HG03175 (cell line): ENCODE results near the gene BTBD7.

Source experiments
- ATAC-seq: cut with Tn5 transposase; IDR thresholded peaks from one replicate; pipeline ENCODE4 v1.9.1; 2021; ENCODE audit warnings: mild to moderate bottlenecking, moderate library complexity; ENCODE audit not compliant: unreplicated experiment

BTBD7 gene

DNA sequence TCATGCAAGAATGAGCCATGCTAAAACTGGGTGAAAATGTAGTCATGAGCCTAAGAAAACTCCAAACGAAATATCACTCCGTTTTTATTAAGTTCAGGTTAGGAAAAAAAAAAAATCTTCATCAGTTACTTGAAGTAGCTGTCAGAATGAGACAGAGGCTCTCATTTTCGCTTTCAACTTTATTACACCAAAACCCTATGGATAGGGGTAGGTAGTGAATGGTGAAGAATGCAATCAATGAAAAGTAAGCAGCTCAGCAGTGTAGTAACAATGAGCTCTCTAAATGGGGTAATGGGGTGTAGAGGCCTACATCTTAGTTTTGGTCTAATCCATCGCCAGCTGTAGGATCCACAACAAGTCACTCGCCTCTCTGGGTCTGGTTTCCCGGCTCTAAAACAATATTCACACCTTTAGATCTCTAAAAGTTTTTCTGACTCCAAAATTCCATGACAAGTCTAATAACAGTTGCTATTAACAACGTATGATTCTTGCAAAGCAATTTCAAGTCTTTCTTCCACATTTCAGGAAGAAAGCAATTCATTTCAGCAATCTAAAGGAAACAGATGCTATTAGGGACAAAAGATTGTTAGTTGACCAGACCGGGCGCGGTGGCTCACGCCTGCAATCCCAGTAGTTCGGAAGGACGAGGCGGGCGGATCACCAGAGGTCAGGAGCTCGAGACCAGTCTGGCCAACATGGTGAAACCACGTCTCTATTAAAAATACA lies 1.7 kb downstream of the BTBD7 start:
- ATAC-seq: no peak

DNA sequence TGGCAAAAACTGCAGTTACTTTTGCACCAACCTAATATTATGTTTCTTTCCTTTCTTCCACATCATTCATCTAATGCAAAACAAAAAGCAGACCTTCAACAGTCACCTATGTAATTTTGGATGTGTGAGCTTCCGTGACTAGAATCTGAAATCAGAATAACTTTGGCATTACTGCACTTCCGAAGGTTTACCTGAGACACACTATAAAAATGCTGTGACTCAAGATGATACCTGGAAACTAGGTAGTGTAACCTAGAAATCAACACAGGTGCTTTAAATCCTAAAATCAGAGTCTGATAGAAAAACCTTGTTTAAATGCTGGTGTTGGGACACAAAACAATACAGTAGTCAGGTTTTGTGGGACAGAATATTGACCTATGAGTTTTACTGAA lies 2.2 kb downstream of the BTBD7 start:
- ATAC-seq: no peak

DNA sequence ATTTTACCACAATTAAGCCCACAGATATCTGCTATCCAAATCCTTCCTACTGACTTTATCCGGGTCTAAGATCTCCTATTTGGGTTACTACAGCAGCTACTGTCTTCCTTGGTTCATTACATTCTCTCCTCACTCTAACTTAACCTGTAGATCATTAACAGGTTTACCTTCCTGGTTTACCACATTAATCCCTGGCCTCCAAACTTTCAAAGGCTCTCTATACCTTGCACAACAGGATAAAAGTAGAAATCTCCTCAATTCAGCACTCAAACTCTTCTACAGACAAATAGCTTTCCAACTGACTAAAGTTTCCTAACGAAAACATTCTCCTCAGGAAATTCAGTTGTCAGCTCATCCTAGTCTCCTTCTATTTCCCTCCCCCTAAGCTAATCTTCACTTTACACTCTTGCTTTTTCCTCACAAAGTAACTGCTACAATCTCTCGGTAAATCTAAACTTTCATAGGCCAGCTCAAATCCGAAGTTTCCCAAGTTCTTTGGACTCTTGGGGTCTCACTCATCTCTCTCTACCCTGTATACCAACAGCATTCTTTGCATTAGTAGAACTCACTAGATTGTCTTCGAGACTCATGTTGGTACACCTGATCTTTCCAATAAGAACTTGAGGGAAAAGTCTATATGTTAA lies 2.7 kb downstream of the BTBD7 start:
- no peak for ATAC-seq

DNA sequence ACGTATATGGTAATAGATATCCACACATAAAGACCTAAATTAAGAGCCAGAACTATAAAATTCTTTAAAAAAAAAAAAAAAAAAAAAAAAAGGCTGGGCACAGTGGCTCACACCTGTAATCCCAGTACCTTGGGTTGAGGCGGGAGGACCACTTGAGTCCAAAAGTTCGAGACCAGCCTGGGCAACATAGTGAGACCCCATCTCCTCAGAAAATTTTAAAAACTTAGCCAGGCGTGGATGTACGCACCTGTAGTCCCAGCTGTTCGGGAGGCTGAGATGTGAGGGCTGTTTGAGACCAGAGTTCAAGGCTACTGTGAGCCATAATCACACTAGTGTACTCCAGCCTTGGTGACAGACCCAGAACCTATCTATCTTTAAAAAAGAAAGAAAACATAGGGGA lies 4.3 kb downstream of the BTBD7 start:
- ATAC-seq: no peak

DNA sequence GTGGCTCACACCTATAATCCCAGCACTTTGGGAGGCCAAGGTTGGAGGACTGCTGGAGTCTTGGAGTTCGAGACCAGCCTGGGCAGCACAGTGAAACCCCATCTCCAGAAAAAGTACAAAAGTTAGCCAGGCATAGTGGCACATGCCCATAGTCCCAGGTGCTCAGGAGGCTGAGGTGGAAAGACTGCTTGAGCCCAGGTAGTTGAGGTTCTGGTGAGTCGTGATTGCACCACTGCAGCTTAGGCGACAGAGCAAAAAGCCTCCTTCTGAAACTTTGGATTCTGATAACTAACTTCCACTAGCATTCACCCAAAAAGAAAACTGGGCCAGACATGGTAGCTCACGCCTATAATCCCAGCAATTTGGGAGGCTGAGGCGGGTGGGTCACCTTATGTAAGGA lies 6.6 kb downstream of the BTBD7 start:
- no peak for ATAC-seq

DNA sequence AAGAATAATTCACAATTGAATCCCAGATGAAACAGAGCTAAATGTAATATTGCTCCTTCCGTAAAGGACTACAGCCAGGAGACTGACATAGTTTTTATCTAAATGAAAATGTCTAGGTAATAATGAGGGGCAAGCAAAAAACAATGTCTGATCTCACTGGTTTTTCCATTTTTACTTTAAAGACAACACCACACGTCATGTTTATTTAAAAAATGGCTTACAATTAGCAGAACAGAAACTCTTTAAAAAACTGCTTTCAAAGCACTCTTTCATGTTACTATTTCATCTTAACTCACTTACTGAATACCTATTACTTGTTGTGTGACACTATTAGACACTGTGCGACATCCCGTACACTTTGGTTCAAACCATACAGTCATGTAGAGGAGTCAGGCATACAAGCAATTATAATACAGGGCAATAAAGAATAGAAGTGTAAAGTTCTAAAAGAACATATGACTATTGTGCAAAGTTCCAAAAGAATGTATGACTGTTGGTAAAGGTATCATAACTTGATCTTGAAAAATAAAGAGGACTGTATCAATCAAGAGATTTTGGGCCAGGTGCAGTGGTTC lies 9.1 kb downstream of the BTBD7 start:
- no peak for ATAC-seq

DNA sequence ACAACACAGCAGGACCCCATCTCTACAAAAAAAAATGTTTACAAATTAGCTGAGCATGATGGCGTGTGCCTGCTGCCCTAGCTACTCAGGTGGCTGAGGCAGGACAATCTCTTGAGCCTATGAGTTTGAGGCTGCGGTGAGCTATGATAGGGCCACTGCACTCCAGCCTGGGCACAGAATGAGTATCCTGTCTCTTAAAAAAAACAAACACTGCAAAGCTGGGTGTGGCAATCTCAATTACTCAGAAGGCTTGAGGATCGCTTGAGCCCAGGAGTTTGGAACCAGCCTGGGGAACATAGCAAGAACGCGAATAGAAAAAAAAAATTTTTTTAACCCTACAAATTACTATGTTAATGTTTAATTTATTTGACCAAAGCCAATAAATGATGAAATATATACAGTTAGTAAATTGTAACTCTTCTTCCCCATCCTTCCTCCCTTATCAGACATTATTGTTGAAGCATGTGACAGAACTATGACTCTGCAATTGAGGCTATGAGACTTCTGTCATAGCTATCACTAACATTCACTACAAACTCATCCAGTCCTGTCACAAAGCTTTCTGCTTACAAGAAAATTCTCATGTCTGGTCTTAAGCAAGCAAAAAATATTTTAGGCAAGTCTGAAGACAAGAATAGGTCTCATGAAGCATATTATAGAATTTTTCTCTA lies 9.8 kb downstream of the BTBD7 start:
- no peak for ATAC-seq

DNA sequence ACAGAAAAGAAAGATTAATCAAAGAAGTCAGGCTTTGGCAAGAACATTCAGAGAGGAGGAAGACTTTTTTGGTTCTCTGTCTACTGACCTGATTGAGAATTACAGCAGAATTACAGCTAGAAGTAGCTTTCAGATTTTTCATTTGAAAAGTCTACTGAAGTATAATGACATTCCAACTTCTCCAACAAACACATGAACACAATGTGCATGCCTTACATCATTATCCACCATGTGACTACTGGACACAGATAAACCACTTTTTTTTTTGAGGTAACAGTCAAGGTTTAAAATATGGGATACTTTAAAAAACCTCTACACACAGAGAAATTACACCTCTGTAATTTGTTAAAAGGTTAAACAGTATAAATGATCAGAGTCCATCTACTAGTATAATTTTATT lies 12.3 kb downstream of the BTBD7 start:
- ATAC-seq: no peak

DNA sequence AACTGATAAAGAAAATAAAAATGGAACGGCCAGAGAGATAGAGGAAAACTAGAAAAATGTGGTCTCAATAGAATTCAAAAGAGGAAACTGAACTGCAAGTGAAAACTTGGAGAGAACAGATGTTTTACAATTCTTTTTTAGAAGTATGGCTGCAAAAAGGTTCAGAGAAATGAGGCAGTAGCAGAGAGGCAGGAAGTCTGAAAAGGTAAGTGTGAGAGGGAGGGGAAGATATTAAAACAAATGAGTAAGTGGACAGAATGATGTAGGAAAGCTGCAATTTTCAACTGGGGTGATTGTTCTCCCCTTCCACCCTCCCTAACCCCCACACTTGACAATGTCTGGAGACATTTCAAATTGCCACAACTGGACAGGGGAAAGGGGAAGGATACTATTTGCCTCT lies 12.9 kb downstream of the BTBD7 start:
- no peak for ATAC-seq

DNA sequence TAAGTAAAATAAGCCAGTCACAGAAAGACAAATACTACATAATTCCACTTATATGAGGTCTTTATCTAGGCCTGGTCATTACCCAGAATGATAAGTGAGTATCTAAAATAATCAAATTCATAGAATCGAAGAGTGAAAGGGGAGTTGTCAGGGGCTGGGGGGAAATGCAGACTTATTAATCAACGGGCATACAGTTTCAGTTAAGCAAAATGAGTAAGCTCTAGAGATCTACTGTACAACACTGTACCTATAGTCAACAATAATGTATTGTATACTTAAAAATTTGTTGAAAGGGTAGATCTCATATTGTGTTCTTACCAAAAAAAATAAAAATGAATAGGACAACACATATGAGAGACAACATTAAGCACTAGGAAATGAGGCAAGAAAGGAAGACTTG lies 13.3 kb downstream of the BTBD7 start:
- ATAC-seq: no peak

DNA sequence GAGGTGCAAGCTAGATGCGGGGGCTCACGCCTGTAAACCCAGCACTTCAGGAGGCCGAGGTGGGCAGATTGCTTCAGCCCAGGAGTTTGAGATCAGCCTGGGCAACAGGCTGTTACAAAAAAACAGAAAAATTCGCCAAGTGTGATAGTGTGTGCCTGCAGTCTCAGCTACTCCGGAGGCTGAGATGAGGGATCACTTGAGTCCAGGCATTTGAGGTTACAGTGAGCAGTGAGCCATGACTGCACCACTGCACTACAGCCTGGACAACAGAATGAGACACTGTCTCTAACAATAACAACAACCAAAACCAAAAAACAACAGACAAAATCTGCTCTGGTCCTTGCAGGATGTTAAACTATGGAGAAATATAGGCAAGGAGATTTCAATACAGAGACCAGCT lies 13.9 kb downstream of the BTBD7 start:
- no peak for ATAC-seq

DNA sequence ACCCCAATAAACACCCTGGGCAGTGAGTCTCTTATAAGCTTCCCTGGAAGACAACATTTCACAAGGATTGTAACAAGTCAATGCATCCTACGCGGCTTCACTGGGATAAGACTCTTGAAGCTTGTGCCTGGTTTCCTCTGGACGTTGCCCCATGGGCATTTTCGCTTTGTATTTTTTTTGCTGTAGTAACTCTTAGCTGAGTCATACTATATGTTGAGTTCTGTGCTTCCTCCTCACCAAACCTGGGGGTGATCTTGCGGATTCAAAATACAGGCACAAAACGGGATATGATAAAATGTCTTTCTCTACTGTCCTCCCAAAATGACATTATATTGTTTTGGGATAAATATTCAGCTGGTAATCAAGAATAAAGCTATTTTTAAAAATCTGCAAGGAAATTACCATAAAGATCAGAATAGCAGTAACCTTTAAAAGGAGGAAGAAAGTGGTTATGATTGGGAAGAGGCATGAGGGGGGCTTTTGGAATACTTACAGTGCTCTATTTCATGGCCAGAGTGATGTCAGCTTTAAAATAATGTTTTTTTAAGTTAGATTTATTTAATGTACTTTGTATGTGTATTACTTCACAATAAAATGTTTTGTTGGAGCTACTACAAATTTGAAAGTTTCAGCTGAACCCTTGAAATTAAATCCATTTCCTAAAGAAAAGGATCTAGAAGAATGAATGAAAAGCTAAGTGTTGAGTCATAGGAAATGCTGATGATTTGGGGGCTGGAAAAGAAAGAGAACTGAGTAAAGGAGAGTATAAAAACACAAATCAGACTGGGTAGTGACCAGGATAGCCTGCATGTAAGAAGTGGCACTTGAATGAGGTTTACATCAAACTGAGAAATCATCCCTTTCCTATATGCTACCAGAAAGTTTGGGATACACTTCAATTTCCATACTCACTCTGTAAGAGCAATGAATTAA lies 14.7 kb downstream of the BTBD7 start:
- no peak for ATAC-seq

DNA sequence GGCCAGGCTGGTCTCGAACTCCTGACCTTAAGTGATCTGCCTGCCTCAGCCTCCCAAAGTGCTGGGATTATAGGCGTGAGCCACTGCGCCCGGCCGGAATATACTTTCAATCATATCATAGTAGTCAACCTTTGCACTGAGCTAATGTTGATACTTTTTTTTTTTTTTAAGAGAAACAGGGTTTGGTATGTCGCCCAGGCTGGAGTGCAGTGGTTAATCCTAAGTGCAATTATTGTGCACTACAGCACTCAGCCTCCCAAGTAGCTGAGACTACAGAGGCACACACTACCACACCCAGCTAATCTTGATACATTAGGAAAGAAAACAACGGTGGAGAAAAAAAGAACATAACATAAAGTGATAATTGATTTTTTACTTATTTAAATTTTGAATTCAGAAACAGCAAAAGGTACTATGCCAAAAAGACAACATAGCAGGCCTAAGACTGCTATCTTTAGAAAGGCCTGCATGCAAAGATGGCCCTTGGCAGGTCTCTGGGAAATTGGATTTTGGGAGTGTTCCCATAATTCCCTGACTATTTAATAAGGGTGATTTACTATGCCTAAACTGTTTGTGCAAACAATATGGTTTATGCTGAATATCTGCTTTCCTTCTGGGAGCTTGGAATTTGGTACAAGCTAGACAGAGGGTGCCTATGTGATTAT lies 15.5 kb downstream of the BTBD7 start:
- no peak for ATAC-seq

DNA sequence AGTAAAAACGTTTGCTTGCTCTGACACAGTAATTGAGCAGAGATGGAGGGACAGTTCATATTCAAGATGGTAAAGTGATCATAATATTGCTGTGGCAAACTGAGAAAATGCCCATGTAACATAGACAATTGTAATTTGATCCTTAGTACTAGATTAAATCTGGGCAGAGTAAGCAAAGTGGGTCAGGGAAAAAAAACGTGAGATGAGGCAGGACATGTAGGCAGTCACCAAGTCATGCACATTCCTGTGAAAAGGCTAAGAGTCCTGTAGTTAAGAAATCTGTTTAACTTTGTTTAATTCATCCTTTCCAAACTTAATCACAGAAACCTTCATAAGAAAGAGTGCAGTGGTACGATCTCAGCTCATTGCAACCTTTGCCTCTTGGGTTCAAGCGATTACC lies 16.1 kb downstream of the BTBD7 start:
- ATAC-seq: no peak

DNA sequence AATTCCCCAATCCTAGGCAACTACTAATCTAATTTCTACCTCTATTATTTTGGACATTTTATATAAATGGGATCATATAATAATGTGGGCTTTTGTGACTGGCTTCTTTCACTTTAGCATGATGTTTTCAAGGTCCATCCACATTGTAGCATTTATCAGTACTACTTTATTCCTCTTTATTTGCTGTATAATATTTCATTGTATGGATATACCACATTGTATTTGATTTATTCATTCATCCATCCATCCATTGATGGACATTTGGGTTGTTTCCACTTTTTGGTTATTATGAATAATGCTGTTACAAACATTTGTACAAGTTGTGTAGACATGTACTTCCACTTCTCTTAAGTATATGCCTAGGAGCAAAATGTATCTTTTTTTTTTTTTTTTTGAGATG lies 17.3 kb downstream of the BTBD7 start:
- no peak for ATAC-seq

DNA sequence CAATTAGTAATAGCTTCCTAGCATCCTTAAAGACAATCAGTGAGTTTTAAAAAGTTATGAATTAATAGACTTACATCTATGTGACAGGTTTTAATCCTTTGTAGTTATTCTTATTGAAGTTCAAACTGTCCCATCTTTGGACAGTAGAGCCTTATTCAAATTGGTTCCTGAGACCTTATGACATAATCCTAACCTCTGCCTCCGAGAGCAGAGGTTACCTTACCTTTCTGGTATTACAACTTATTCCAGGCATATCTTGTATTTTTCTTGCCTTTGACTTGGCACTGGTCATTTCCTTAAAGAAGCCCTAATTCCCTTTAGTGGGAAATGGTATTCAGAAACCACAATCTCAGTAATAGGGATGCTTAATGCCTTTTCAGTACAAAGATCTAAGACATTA lies 21.8 kb downstream of the BTBD7 start:
- ATAC-seq: no peak

DNA sequence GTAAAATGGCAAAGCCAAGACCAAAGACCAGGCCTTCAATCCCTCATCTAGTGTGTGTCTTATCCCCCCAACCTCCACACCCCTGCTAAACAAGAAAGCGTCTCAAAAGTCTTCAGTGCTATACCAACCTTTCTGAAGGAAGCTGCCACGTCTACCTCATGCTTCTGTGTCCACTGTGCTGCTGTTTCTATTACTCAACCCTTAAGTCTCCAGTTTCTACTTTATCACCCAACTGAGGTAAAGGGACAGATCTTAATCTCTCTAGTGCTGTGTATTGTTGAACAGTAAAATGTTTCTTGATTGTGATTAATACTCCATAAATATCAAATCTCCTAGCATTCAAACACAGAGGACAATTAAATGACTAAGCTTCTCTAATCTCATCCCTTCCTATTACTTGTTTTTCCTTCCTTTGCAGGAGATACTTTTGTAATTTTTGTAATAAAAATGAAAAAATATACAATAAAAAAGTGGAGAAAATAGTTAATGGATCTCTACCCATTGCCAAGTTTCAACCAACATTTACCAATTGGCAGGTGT lies 23.3 kb downstream of the BTBD7 start:
- ATAC-seq: no peak

DNA sequence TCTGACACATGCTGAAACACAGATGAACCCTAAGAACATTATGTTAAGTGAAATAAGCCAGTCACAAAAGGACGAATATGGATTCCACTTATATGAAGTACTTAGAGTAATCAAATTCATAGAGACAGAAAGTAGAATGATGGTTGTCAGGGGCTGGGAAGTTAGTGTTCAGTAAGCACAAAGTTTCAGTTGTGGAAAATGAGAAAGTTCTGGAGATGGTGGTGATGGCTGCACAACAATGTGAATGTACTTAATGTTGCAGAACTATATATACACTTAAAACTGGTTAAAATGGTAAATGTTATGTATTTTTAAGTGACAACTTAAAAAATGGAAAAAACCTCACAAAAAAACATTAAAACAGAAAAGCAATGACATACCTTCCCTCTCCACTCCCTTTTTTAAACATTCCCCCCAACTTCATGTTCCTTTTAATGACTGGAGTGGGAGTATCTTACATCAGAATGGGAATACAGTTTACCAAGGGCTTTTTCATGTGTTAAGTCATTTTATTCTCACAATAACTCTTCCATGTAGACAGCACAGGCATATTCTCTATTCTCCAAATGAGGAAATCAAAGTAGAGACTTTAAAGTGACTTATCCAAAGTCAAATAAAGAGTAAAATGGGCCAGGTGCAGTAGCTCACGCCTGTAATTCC lies 24.0 kb downstream of the BTBD7 start:
- ATAC-seq: no peak

DNA sequence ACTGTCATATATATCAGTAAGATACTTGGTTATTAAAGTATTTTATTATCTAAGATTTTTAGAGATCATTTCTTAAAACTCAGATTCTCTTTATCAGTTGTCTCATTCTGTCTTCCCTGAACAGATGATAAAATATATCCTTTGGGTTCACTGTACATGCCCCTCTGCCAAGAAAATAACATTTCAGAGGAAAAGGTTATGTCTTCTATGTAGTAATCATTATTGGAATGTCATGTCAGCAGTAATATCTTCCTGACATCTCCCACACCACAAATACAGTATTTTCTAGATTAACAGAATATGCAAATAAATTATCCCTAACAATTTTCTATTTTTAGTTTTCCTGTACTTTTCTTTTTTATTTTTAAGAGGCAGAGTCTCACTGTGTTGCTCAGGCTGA lies 26.0 kb downstream of the BTBD7 start:
- no peak for ATAC-seq
